Measurements from ENCODE around the gene AHDC1.
A peak's percentile ranks its signal among the peaks of the same experiment; 100 is the strongest.

DNA sequence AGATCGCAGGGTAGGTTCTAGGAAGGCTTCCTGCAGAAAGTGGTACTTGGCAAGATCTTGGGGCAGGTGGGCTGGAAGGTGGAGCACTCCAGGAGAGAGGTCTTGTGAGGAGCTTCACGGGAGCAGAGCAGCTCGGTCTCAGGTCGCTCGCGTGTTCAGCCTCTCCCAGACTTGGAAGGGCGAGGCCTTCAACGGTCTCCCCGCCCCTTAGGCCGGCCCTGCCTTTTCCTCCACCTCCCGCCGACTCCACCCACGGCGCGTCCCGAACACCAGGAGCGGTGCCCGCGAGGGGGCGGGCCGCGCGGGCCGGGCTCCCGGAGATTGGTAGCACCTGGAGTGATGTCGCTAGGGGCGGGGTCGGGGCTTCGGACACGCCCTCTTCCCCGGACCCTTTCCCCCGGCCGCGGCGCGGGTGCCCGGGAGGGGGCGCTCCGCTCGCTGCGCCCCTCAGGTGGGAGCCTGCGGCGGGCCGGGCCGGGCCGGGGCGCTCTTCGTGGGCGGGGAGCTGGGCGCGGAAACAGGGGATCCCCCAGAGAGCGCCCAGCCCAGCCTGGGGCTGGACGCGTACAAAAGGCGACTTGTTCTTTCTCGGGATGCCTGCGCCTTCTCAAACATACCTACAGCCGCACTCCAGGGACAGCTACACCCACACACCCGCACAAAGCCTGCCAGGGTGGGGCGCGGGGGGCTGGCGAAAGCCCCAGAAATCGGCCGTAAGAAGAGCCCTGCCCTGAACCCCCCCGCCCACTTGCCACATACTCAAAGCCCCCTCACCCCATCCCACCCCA lies 35.5 kb downstream of the AHDC1 start:
- TF ChIP-seq, protein P1, sequence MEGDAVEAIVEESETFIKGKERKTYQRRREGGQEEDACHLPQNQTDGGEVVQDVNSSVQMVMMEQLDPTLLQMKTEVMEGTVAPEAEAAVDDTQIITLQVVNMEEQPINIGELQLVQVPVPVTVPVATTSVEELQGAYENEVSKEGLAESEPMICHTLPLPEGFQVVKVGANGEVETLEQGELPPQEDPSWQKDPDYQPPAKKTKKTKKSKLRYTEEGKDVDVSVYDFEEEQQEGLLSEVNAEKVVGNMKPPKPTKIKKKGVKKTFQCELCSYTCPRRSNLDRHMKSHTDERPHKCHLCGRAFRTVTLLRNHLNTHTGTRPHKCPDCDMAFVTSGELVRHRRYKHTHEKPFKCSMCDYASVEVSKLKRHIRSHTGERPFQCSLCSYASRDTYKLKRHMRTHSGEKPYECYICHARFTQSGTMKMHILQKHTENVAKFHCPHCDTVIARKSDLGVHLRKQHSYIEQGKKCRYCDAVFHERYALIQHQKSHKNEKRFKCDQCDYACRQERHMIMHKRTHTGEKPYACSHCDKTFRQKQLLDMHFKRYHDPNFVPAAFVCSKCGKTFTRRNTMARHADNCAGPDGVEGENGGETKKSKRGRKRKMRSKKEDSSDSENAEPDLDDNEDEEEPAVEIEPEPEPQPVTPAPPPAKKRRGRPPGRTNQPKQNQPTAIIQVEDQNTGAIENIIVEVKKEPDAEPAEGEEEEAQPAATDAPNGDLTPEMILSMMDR (IDR thresholded peaks at IDR 0.05) = peak; percentile 89 to 96 (median 94)
- peak; percentile 97 for TF ChIP-seq POLR2AphosphoS5 (IDR thresholded peaks at IDR 0.05)

Measured in prostate gland (tissue), 2 donors.